ENCODE data around the gene ACVR1B.
A peak's percentile ranks its signal among the peaks of the same experiment; 100 is the strongest.

ACVR1B gene

DNA sequence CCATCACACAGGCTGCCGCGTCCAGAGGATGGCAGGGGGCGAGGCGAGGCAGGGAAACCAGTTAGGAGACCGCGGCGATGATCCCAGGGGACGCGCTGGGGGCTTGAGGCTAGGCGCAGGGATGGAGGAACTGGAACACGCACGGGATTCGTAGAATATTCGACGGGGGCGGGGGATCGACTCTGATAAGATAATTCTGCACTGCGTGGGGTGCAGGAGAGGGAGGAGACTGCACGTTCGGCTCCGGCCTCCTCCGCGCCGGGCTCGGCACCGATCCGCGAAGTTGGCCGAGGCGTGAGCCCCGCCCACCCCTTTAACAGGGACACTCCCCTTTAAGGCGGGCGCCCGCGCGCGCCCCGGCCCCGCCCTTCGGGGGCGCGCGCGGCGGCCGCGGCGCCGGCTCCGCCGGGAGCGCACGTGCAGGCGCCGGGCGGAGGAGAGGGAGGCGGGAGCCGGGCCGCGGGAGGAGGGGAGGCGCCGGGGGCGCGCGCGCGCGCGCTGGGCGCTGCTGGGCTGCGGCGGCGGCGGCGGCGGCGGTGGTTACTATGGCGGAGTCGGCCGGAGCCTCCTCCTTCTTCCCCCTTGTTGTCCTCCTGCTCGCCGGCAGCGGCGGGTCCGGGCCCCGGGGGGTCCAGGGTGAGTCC is at the start of gene ACVR1B:
Gene ACVR1B, plus strand, starts transcription at position 501 of the 644 bp plus-strand sequence. Its CDS starts 45 bp downstream, at position 546.
- peak; percentile 78 to 82 for DNase-seq (ENCODE audit: low read depth in 2 of 2)

DNA sequence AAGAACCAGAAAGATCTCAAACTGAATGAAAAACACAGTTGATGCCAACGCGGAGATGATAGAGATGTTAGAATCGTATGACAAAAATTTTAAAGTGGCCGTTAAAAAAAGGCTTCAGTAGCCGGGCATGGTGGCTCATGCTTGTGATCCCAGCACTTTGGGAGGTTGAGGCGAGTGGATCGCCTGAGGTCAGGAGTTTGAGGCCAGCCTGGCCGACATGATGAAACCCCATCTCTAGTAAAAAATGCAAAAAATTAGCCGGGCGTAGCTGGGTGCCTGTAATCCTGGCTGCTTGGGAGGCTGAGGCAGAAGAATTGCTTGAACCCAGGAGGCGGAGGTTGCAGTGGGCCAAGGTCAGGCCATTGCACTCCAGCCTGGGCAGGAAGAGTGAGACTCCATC is 49.6 kb upstream of the ACVR1B start:
- DNase-seq (ENCODE audit: low read depth in 2 of 2), result no peak

DNA sequence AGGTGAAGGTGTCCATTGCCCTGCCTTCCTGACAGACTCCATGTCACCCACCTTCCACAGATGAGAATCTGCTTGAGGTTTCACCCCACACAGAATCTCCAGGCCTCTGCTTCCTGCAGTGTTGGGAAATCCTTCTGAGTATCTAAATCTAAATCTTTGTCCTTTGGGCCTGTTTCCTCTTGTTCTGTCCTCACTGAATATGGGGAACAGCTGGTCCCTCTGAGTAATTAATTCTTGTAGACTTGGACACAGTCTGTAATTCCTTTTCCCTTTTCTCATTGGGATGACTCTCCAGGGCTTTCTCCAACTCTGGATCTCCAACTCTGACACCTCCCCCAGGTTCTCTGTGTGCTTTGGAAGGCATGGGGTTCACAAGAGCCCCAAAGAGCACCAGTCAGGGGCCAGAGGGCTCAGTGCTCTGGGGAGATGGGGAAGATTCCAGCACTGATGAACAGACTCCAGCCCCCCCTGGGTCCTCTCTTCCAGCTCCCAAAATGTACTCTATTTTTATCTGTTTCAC is 46.5 kb upstream of the ACVR1B start:
- peak; percentile 34 to 37 for DNase-seq (ENCODE audit: low read depth in 2 of 2)

DNA sequence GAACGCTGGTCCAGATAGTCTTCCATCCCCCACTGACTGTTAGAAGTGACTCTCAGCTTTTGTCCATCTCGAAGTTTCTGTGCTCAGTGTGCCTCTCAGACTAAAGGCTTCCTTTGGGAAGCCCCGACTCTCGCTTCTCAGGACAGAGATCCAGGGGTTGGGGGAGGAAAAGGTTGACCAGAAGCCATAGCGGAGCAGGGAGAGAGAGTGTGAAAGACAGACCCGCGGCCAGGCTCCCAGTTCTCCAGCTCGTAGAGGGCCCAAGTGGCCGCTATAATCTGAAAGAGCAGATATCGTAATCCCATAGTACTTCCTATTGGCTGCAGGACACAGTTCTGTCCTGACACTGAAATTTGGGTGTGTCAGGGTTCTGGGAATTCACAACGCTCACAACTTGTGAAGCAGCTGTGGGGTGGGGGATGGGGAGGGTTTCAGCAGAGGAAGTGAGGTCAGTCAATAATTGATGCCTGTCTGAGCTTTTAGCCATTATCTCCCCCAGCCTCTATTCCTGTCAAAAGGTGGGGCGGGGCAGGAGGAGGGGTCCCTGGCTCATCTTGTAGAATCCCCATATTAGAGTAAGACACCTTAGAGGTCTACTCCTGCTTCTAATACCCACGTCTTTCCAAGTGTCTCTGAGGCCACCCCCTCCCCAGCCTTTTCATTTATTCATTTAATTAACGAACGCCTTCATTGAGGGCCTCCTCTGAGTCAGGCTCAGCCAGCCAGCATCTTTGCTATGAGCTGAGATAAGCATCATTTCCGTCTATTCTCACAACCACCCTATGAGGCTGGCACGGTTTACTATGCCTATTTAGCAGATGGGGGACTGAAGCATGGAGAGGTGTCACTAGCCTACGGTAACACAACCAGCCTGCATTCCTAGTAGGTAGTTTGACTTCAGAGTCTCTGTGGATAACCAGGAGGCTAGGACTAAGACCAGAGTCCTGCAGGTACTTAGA is 45.7 kb upstream of the ACVR1B start:
- no peak for DNase-seq (ENCODE audit: low read depth in 2 of 2)

DNA sequence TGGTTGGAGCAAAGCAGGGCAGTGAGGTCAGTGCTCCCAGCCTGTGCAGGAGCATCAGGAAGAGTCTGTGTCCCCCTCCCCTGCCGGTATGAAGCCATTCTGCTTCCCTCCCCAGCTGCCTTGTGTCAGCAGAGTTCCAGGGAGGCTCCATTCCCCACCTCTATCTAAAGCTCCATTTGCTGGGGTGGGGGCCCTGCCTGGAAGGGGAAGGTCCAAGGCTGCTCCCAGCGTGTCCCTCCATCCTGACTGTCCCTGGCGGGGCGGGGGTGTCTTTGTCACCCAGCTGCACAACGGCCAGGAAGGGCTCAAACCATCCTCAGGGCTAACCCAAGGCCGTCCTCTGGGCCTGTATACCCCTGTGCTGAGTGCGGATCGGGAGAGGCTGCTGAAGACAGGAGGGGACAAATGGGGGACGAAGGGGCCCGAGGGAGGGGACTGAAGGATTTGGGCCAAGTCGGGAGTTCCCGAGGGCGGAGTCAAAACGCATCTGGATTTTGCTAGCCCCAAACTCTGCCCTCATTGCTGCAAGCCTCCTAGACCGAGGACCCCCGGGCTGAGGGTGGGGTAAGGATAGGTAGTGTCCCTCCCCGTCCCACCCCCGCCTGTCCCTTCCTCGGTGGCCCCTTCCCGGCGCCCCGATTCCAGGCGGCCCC is 44.9 kb upstream of the ACVR1B start:
- DNase-seq (ENCODE audit: low read depth in 2 of 2), result no peak

DNA sequence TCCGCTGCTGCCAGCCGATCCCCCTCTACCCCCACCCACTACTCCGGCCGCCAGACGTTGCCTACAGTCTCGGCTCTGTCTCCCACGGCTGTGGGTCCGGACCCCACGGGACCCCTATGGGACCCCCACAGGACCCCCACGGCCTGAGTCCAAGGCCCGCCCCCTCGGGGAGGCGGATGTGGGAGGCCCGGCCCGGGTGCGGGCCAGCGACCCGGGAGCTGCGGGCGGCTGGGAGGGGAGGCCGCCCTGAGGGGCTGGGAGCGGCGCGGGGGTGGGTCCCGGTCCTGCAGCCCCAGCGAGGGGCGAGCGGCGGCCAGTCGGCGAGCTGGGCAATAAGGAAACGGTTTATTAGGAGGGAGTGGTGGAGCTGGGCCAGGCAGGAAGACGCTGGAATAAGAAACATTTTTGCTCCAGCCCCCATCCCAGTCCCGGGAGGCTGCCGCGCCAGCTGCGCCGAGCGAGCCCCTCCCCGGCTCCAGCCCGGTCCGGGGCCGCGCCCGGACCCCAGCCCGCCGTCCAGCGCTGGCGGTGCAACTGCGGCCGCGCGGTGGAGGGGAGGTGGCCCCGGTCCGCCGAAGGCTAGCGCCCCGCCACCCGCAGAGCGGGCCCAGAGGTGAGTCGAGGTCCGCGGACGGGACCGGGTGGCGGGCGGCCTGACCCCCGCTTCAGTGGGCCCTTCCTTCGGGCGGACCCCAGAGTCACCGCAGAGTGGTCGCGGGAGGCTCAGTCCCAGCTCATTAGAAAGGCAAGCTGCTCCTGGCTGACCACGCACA is 44.2 kb upstream of the ACVR1B start, which contains the start of gene ACVRL1:
Gene ACVRL1, plus strand, starts transcription at position 422 of the 773 bp plus-strand sequence. CDS start 4,971 bp downstream, outside the sequence.
- no peak for DNase-seq (ENCODE audit: low read depth in 2 of 2)

DNA sequence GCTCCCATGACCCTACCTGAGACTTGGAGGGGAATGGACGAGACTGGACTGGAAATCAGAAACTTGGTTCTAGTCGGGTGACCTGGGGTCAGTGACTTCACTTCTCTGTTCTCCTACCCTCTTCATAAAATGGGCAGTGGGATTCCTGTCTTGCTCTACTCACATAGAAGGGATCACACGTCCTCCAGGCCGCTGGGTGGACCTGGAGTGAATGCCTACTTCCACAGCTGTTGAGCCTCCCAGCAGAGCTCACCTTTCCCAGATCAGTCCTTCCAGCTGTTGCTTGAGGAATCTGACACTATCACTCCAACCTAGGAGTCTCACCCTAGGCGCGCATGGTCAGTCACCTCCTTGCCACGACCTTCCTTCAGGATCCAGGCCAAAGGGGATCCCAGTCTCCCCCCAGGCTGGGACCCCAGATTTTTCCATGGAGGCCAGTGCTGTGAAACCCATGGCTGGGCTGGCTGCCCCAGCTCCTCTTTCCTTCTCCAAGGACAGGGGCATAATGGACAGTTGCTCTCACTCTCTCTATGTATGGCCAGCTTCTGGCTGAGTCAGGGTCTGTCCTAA is 43.6 kb upstream of the ACVR1B start:
- no peak for DNase-seq (ENCODE audit: low read depth in 2 of 2)

DNA sequence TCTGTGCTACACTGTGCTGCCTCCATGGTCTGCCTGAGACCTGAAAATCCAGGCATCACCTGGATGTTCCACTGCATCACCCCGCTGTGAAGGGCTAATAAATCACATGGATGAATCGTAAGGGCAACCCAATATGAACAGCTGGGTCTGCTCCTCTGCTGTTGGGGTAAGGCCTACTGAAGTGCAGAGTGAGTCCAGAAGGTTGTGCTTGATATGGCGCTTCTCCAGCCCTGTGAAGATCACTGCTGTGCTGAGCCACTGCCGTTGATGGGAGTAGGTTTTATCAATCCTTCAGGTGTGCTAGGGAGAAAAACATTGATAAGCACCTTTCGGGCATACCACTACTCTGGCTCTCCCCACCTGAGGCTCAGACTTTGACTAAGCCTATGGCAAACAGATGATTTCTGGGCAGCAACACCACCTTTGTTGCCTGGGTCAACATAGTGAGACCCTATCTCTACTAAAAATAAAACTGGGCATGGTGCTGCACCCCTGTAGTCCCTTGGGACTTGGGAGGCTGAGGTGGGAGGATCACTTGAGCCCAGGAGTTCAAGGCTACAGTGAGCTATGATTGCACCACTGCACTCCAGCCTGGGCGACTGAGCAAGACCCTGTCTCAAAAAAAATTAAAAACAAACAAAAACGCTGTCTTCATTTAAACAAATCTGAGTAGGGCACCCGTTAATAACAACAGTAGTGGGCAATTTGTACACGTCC is 42.5 kb upstream of the ACVR1B start:
- DNase-seq (ENCODE audit: low read depth in 2 of 2), result no peak

DNA sequence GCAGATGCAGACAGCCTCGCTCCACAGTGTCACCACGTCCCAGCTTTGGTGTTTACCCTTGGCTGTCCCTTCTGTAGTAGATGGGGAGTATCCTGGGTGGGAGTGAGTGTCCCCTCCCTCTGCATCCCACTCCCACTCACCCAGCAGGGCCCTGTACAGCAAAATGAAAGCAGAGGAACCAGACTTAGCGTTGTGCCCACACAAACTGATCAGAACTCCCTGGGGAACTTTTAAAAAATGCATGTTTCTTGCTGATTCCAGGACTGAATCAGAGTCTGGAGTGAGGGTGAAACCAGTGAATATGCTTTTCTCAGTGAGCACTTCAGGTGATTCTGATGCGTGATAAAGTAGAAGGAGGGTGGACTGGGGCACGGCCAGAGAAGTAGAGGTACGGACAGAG is 41.3 kb upstream of the ACVR1B start:
- DNase-seq (ENCODE audit: low read depth in 2 of 2), result no peak

DNA sequence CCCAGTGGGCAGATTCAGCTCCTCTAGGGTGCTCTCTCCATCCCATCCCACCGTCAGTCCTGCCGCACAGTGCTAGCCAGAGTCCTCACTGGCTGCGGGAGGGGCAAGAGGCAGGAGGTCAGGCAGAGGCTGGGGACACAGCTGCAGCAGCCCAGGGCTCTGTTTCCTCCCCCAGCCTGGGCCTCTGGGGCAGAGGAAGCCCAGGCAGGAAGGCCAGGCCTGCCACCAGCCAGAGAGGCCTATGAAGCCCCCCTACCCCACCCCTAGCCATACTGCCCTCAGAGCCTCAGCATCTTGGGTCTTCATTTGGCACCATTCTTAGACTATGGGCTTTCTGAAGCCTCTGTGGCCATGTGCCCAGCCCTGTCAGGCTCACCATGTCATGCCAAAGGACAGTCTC is 40.8 kb upstream of the ACVR1B start:
- DNase-seq (ENCODE audit: low read depth in 2 of 2), result no peak

DNA sequence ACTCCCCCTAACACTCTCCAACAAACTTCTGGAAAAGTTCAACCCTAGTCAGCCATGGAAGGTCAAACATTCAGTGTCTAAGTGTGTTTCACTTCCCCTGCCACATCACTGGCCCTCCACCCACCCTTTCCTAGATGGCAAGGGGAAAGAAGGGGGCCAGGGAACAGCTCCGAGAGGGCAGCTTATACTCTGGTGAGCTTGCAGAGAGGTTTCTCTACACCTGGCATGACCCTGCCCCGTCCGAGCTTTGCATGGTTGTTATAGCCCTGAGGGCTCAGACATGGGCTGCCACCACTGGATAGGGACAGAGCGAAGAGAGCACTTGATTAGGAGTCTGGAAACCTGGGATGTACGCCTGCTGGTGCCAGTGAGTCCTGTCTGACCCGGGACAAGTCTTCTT is 40.2 kb upstream of the ACVR1B start:
- DNase-seq (ENCODE audit: low read depth in 2 of 2), result no peak

DNA sequence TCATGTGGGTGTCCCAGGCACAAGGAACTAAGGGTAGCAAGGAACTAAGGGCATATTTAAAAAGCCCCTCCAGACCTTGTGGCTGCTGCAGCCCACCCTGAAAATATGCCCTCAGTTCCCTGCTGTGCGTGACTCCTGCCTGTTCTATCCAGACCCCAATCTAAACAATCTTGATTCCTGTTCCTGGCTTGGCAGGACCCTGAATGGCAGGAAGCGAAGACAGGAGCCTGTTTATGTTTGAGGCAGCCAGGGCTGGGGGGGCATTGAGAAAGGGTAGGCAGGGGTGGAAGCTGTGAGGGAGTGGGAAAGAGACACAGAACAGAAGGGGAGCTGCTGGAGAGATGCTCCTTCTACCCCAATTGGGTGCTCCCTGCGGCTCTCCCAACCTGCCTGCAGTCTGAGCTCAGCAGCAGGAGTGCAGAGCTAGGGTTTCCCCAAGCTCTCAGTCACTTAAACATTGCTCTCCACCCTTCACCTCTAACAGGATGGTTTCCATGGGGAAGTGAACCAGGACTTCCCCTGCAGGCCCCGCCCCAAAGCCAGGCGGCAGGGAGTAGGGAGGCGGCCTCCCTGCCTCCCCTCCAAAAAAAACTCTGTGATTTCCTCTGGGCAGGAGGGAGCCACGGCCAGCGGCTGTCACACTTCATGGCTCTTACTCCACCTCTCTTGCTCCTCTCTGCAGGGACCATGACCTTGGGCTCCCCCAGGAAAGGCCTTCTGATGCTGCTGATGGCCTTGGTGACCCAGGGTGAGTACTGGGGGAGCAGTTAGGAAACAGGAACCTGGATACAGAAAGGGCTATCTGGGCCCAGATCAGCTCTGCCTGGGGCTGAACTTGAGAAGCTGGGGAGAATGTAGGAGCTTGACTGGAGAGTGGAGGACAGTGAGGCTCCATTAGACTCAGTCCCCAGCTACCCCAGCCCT is 39.4 kb upstream of the ACVR1B start:
- no peak for DNase-seq (ENCODE audit: low read depth in 2 of 2)

DNA sequence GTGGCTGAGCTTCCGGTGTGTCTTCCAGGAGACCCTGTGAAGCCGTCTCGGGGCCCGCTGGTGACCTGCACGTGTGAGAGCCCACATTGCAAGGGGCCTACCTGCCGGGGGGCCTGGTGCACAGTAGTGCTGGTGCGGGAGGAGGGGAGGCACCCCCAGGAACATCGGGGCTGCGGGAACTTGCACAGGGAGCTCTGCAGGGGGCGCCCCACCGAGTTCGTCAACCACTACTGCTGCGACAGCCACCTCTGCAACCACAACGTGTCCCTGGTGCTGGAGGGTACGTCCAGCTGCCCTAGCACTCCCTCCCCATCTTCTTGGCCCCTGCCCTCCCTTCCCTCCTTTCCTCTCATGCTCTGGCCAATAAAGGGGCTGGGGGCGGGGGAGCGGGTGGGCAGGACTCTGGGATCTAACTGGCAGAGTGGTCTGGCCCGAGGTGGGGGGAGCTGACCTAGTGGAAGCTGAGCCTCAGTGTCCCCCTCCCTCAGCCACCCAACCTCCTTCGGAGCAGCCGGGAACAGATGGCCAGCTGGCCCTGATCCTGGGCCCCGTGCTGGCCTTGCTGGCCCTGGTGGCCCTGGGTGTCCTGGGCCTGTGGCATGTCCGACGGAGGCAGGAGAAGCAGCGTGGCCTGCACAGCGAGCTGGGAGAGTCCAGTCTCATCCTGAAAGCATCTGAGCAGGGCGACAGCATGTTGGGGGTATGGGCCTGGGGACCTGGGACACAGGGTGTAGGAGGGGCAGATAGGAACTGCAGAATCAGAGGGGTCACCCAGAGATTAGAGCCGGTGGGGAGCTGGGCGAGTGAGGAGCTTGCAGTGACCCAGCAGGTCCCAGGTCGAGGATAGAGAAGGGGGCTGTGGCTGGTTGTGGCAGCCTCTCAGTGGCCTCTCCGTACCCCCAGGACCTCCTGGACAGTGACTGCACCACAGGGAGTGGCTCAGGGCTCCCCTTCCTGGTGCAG is 38.1 kb upstream of the ACVR1B start:
- no peak for DNase-seq (ENCODE audit: low read depth in 2 of 2)

DNA sequence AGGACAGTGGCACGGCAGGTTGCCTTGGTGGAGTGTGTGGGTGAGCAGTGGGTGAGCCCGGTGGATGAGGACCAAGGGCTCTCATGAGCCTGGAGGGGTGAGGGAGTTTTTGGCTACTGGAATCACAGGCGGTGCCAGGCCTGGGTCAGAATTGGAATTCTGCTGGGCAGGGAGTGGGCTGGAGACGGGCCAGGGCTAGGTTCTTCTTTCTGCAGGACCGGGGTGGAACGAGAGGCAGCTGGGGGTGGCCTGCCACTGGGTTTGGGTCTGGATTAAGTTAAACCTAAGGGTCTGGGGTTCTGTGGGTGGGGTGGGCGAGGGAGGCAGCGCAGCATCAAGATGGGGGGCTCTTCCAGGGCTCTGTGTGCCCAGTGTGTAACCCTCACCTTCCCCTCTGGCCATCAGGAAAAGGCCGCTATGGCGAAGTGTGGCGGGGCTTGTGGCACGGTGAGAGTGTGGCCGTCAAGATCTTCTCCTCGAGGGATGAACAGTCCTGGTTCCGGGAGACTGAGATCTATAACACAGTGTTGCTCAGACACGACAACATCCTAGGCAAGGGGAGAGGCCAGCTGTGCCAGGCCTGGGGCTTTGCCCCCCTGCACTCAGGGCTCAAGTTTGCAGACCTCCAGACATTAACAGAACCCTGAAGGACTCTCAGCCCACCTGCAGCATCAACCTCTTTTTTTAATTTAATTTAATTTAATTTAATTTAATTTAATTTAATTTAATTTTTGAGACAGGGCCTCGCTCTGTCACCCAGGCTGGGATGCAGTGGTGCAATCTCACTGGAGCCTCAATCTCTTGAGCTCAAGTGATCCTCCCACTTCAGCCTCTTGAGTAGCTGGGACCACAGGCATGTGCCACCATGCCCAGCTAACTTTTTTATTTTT is 37.2 kb upstream of the ACVR1B start:
- DNase-seq (ENCODE audit: low read depth in 2 of 2), result no peak

DNA sequence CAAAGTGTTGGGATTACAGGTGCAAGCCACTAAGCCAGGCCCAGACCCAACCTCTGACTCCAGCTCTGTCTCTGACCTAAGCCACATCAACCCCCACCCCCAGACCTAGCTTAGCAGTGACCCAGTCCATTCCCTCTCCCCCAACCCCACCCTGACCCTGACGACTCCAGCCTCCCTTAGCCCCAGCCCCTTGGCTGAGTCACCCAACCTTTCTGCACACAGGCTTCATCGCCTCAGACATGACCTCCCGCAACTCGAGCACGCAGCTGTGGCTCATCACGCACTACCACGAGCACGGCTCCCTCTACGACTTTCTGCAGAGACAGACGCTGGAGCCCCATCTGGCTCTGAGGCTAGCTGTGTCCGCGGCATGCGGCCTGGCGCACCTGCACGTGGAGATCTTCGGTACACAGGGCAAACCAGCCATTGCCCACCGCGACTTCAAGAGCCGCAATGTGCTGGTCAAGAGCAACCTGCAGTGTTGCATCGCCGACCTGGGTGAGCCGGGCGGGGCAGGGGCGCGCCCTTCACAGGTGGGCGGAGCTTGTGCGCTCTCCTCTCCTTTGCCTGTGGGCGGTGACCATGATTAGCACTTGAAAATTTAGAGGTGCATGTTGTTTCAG is 36.4 kb upstream of the ACVR1B start:
- no peak for DNase-seq (ENCODE audit: low read depth in 2 of 2)

DNA sequence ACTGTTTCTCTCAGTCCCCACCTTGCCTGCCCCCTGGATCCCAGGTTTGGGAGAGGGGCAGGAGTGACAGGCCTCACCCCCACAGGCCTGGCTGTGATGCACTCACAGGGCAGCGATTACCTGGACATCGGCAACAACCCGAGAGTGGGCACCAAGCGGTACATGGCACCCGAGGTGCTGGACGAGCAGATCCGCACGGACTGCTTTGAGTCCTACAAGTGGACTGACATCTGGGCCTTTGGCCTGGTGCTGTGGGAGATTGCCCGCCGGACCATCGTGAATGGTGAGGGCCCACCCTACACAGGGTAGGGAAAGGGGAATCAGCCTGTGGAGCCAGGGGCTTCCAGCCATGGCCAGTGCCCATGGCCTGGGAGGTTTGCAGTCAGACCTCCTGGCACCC is 35.5 kb upstream of the ACVR1B start:
- no peak for DNase-seq (ENCODE audit: low read depth in 2 of 2)
